Mesenchymal stem cell (in vitro differentiated cells and primary cell): Measurements from ENCODE around the gene SMARCD3.

Experiments
- DNase-seq: peaks from one replicate; pipeline ENCODE4 v3.0.0-alpha.2; 2013
- H2AFZ ChIP-seq: one replicate; pipeline ENCODE4 v1.6.1; 2013; ENCODE audit warnings: low read depth, mild to moderate bottlenecking, control low read depth, inconsistent platforms, low read length, moderate library complexity
- H2AK5ac ChIP-seq: 2 replicates; pipeline ENCODE4 v1.6.1; 2013; ENCODE audit warnings: low read length, moderate library complexity, mild to moderate bottlenecking, inconsistent platforms; ENCODE audit not compliant: severe bottlenecking
- H2BK120ac ChIP-seq: one replicate; pipeline ENCODE4 v1.6.1; 2013; ENCODE audit warnings: low read depth, mild to moderate bottlenecking, inconsistent platforms, low read length, moderate library complexity
- H2BK12ac ChIP-seq, 2 experiments: one replicate each; pipeline ENCODE4 v1.6.1; 2013; ENCODE audit warnings: inconsistent platforms in 2 of 2, low read length in 2 of 2, mild to moderate bottlenecking in 2 of 2, moderate library complexity in 2 of 2, control low read depth in 1 of 2
- H2BK15ac ChIP-seq: one replicate; pipeline ENCODE4 v1.6.1; 2013; ENCODE audit warnings: mild to moderate bottlenecking, low read depth, inconsistent platforms; ENCODE audit not compliant: poor library complexity, severe bottlenecking
- H2BK5ac ChIP-seq: 2 replicates; pipeline ENCODE4 v1.6.1; 2013; ENCODE audit warnings: low read depth, mild to moderate bottlenecking, low read length, control low read depth, inconsistent platforms; ENCODE audit not compliant: poor library complexity, severe bottlenecking
- H3K14ac ChIP-seq, 2 experiments: one replicate each; pipeline ENCODE4 v1.6.1; 2013; ENCODE audit warnings: inconsistent platforms in 2 of 2, low read length in 2 of 2, control low read depth in 1 of 2, mild to moderate bottlenecking in 1 of 2, moderate library complexity in 1 of 2
- H3K18ac ChIP-seq, 2 experiments: one replicate each; pipeline ENCODE4 v1.6.1; 2013; ENCODE audit warnings: inconsistent platforms in 2 of 2, low read length in 2 of 2, control low read depth in 1 of 2, low read depth in 1 of 2, mild to moderate bottlenecking in 1 of 2
- H3K23ac ChIP-seq, 2 experiments: one replicate each; pipeline ENCODE4 v1.6.1; 2013; ENCODE audit warnings: inconsistent platforms in 2 of 2, low read length in 2 of 2, mild to moderate bottlenecking in 2 of 2, moderate library complexity in 2 of 2, control low read depth in 1 of 2
- H3K27ac ChIP-seq: 2 replicates; pipeline ENCODE4 v1.5.1; 2013; ENCODE audit warnings: mild to moderate bottlenecking, moderate library complexity, low read length, control low read depth, inconsistent platforms; ENCODE audit not compliant: poor library complexity, severe bottlenecking
- H3K27me3 ChIP-seq, 2 experiments: 2 replicates each; pipeline versions ENCODE4 v1.6.1 to v1.7.0; 2013; ENCODE audit warnings: low read length in 2 of 2, mild to moderate bottlenecking in 2 of 2, moderate library complexity in 2 of 2, control low read depth in 1 of 2, inconsistent platforms in 1 of 2; ENCODE audit not compliant: control insufficient read depth in 1 of 2, insufficient read depth in 1 of 2
- H3K36me3 ChIP-seq, 2 experiments: 2 replicates each; pipeline versions ENCODE4 v1.6.1 to v1.7.0; 2013; ENCODE audit warnings: low read length in 2 of 2, control low read depth in 1 of 2, inconsistent platforms in 1 of 2, low read depth in 1 of 2, mild to moderate bottlenecking in 1 of 2; ENCODE audit not compliant: insufficient read depth in 2 of 2, control insufficient read depth in 1 of 2
- H3K4ac ChIP-seq, 2 experiments: one replicate each; pipeline ENCODE4 v1.6.1; 2013; ENCODE audit warnings: inconsistent platforms in 2 of 2, low read length in 2 of 2, mild to moderate bottlenecking in 2 of 2, moderate library complexity in 2 of 2, control low read depth in 1 of 2, low read depth in 1 of 2
- H3K4me1 ChIP-seq: 2 replicates; pipeline ENCODE4 v1.6.1; 2013; ENCODE audit warnings: low read depth, low read length, control low read depth; ENCODE audit not compliant: control insufficient read depth, insufficient read depth
- H3K4me2 ChIP-seq: 2 replicates; pipeline ENCODE4 v1.6.1; 2013; ENCODE audit warnings: low read length, mild to moderate bottlenecking, inconsistent platforms; ENCODE audit not compliant: poor library complexity, severe bottlenecking
- H3K4me3 ChIP-seq, 2 experiments: 2 replicates each; pipeline versions ENCODE4 v1.5.1 to v1.7.0; 2013; ENCODE audit warnings: low read length in 2 of 2, mild to moderate bottlenecking in 2 of 2, control low read depth in 1 of 2, low read depth in 1 of 2; ENCODE audit not compliant: insufficient read depth in 1 of 2
- H3K79me1 ChIP-seq: replicated peaks from 2 replicates; pipeline ENCODE4 v1.6.1; 2013; ENCODE audit warnings: mild to moderate bottlenecking, control low read depth, low read length, inconsistent platforms; ENCODE audit not compliant: poor library complexity, severe bottlenecking
- H3K9ac ChIP-seq: 2 replicates; pipeline ENCODE4 v1.7.0; 2013; ENCODE audit warnings: mild to moderate bottlenecking, low read length, moderate library complexity
- H3K9me3 ChIP-seq: 2 replicates; pipeline ENCODE4 v1.7.0; 2013; ENCODE audit warnings: mild to moderate bottlenecking, low read length; ENCODE audit not compliant: control insufficient read depth
- H4K8ac ChIP-seq: one replicate; pipeline ENCODE4 v1.6.1; 2013; ENCODE audit warnings: inconsistent platforms, mild to moderate bottlenecking, low read length, moderate library complexity
- H4K91ac ChIP-seq: one replicate; pipeline ENCODE4 v1.6.1; 2013; ENCODE audit warnings: mild to moderate bottlenecking, low read length, inconsistent platforms
- WGBS: methylation state at CpG from one replicate; pipeline ENCODE4 v1.1.7; 2013; ENCODE audit warnings: mixed read lengths; 5-methylcytosine and 5-hydroxymethylcytosine counted together

The SMARCD3 gene

GRCh38 chr7:151272405-151272804 is 23.9 kb upstream of the SMARCD3 start:
- peak overlapping the region; percentile 86 for H4K8ac ChIP-seq
- peak overlapping the region; percentile 57 to 71 for H3K4ac ChIP-seq
- H3K4me2 ChIP-seq: no peak overlapping the region
- peak overlapping the region in 1 of 2 experiments; percentile 44 for H3K14ac ChIP-seq
- peak overlapping the region; percentile 26 for H2BK15ac ChIP-seq
- peak overlapping the region in 1 of 2 experiments; percentile 34 for H3K23ac ChIP-seq
- H3K4me1 ChIP-seq: peaks cover 14% of the 10 kb centered on the region
- DNase-seq: no peak
- H2AFZ ChIP-seq: no peak overlapping the region
- H3K18ac ChIP-seq: peak overlapping the region; percentile 57 to 59
- peaks cover 0 to 4% of the 10 kb centered on the region in 2 experiments for H3K36me3 ChIP-seq
- H2BK120ac ChIP-seq: no peak overlapping the region
- no peak overlapping the region for H3K4me3 ChIP-seq
- H3K79me1 ChIP-seq: no peaks in the 10 kb centered on the region
- H4K91ac ChIP-seq: peak overlapping the region; percentile 76
- 88% methylated on average over 10 of the region's 10 CpGs for WGBS
- H3K9ac ChIP-seq: no peak overlapping the region
- no peak overlapping the region for H2AK5ac ChIP-seq
- no peaks in the 10 kb centered on the region for H3K9me3 ChIP-seq
- H3K27me3 ChIP-seq: peaks cover 49 to 60% of the 10 kb centered on the region in 2 experiments
- peak overlapping the region; percentile 79 to 96 for H2BK12ac ChIP-seq
- H2BK5ac ChIP-seq: no peak overlapping the region
- no peak overlapping the region for H3K27ac ChIP-seq

- no peak overlapping the region for H3K27ac ChIP-seq
Measured at GRCh38 chr7:151271699-151272355, 23.3 kb upstream of the SMARCD3 start.

GRCh38 chr7:151269511-151269910 is 21.0 kb upstream of the SMARCD3 start:
- Histone ChIP-seq H2BK5ac (no peak overlapping the region), H2BK15ac (no peak overlapping the region), H2BK120ac (no peak overlapping the region), H3K23ac (no peak overlapping the region), H2BK12ac (no peak overlapping the region), H3K79me1 (no peaks in the 10 kb centered on the region), H3K27me3 (peaks cover 40 to 51% of the 10 kb centered on the region in 2 experiments), H3K4me3 (no peak overlapping the region), H2AFZ (no peak overlapping the region), H3K27ac (no peak overlapping the region), H2AK5ac (no peak overlapping the region), H3K14ac (no peak overlapping the region), H3K18ac (no peak overlapping the region), H3K36me3 (peaks cover 0 to 4% of the 10 kb centered on the region in 2 experiments), H3K9me3 (no peaks in the 10 kb centered on the region), H4K8ac (no peak overlapping the region), H4K91ac (peak overlapping the region; percentile 43), H3K4me2 (no peak overlapping the region), H3K4me1 (peaks cover 2% of the 10 kb centered on the region), H3K4ac (no peak overlapping the region), H3K9ac (no peak overlapping the region)
- 91% methylated on average over 10 of the region's 10 CpGs for WGBS
- DNase-seq: no peak

More at GRCh38 chr7:151271699-151272355, 23.3 kb upstream of the SMARCD3 start:
- no peak overlapping the region for H3K23ac ChIP-seq
- DNase-seq: peak; percentile 85
- peak overlapping the region in 1 of 2 experiments; percentile 57 for H3K4ac ChIP-seq
- no peak overlapping the region for H3K4me2 ChIP-seq
- no peaks in the 10 kb centered on the region for H3K9me3 ChIP-seq
- H3K9ac ChIP-seq: no peak overlapping the region
- H3K27me3 ChIP-seq: peaks cover 50 to 62% of the 10 kb centered on the region in 2 experiments
- no peak overlapping the region for H3K14ac ChIP-seq
- H2BK120ac ChIP-seq: peak overlapping the region; percentile 19
- no peak overlapping the region for H2AK5ac ChIP-seq
- peak overlapping the region; percentile 86 for H4K8ac ChIP-seq
- peak overlapping the region; percentile 17 for H2BK15ac ChIP-seq
- H4K91ac ChIP-seq: peak overlapping the region; percentile 76
- H2BK5ac ChIP-seq: no peak overlapping the region
- H3K18ac ChIP-seq: peak overlapping the region in 1 of 2 experiments; percentile 59
- H3K36me3 ChIP-seq: peaks cover 0 to 4% of the 10 kb centered on the region in 2 experiments
- no peak overlapping the region for H3K4me3 ChIP-seq
- H3K79me1 ChIP-seq: no peaks in the 10 kb centered on the region
- WGBS: 46% methylated on average over 7 of the region's 7 CpGs
- H2BK12ac ChIP-seq: peak overlapping the region in 1 of 2 experiments; percentile 96
- H2AFZ ChIP-seq: no peak overlapping the region
- H3K4me1 ChIP-seq: peaks cover 10% of the 10 kb centered on the region

GRCh38 chr7:151265351-151265931 is 16.9 kb upstream of the SMARCD3 start:
- no peaks in the 10 kb centered on the region for H3K9me3 ChIP-seq
- peaks cover 2% of the 10 kb centered on the region for H3K4me1 ChIP-seq
- no peak overlapping the region for H2BK15ac ChIP-seq
- H3K27ac ChIP-seq: no peak overlapping the region
- H3K79me1 ChIP-seq: no peaks in the 10 kb centered on the region
- no peak overlapping the region for H2BK12ac ChIP-seq
- H4K91ac ChIP-seq: no peak overlapping the region
- DNase-seq: no peak
- H3K4ac ChIP-seq: no peak overlapping the region
- H3K4me3 ChIP-seq: no peak overlapping the region
- WGBS: 84% methylated on average over 7 of the region's 9 CpGs
- H3K9ac ChIP-seq: no peak overlapping the region
- H3K27me3 ChIP-seq: peaks cover 69 to 74% of the 10 kb centered on the region in 2 experiments
- no peak overlapping the region for H2BK120ac ChIP-seq
- no peak overlapping the region for H4K8ac ChIP-seq
- H2AFZ ChIP-seq: no peak overlapping the region
- no peak overlapping the region for H2BK5ac ChIP-seq
- H3K36me3 ChIP-seq: no peaks in the 10 kb centered on the region
- H3K4me2 ChIP-seq: no peak overlapping the region
- H3K18ac ChIP-seq: no peak overlapping the region
- no peak overlapping the region for H3K23ac ChIP-seq
- no peak overlapping the region for H3K14ac ChIP-seq
- no peak overlapping the region for H2AK5ac ChIP-seq
